ENCODE measurements around the gene CSNK1E. TPM values are rescaled to one million over a fixed set of nuclear protein-coding genes. Genes with fewer than 3 reads are reported as not detected.

CSNK1E gene
- total RNA-seq, 1 donor from 2014 or later: 208 TPM

- no peaks in the 10 kb centered on the region for H3K27me3 ChIP-seq (ENCODE audit: control insufficient read depth, insufficient read depth, low read length)
- H3K36me3 ChIP-seq (ENCODE audit: control insufficient read depth, insufficient read depth, low read length): peaks cover 2% of the 10 kb centered on the region
- peak; percentile 47 for TF ChIP-seq CTCF (IDR thresholded peaks at IDR 0.05; ENCODE audit: insufficient read depth, low read length, poor library complexity, severe bottlenecking)
- no peak overlapping the region for H3K4me3 ChIP-seq (ENCODE audit: low read depth, low read length)
- no peak for DNase-seq (ENCODE audit: low read depth)
Observed at GRCh38 chr22:38262051-38262795, 55.0 kb downstream of the CSNK1E start.

- TF ChIP-seq CTCF (IDR thresholded peaks at IDR 0.05; ENCODE audit: insufficient read depth, low read length, poor library complexity, severe bottlenecking): no peak
- peaks cover 2% of the 10 kb centered on the region for H3K36me3 ChIP-seq (ENCODE audit: control insufficient read depth, insufficient read depth, low read length)
- no peak for DNase-seq (ENCODE audit: low read depth)
- H3K27me3 ChIP-seq (ENCODE audit: control insufficient read depth, insufficient read depth, low read length): no peaks in the 10 kb centered on the region
- H3K4me3 ChIP-seq (ENCODE audit: low read depth, low read length): no peak overlapping the region
Observed at GRCh38 chr22:38260761-38261681, 56.2 kb downstream of the CSNK1E start.

GRCh38 chr22:38259370-38259769 is 57.9 kb downstream of the CSNK1E start:
- no peak for TF ChIP-seq CTCF (IDR thresholded peaks at IDR 0.05; ENCODE audit: insufficient read depth, low read length, poor library complexity, severe bottlenecking)
- no peak overlapping the region for H3K4me3 ChIP-seq (ENCODE audit: low read depth, low read length)
- no peaks in the 10 kb centered on the region for H3K27me3 ChIP-seq (ENCODE audit: control insufficient read depth, insufficient read depth, low read length)
- no peaks in the 10 kb centered on the region for H3K36me3 ChIP-seq (ENCODE audit: control insufficient read depth, insufficient read depth, low read length)
- no peak for DNase-seq (ENCODE audit: low read depth)

GRCh38 chr22:38258895-38259294 is 58.3 kb downstream of the CSNK1E start:
- TF ChIP-seq CTCF (IDR thresholded peaks at IDR 0.05; ENCODE audit: insufficient read depth, low read length, poor library complexity, severe bottlenecking): no peak
- H3K4me3 ChIP-seq (ENCODE audit: low read depth, low read length): no peak overlapping the region
- H3K27me3 ChIP-seq (ENCODE audit: control insufficient read depth, insufficient read depth, low read length): no peaks in the 10 kb centered on the region
- no peaks in the 10 kb centered on the region for H3K36me3 ChIP-seq (ENCODE audit: control insufficient read depth, insufficient read depth, low read length)
- no peak for DNase-seq (ENCODE audit: low read depth)

GRCh38 chr22:38257650-38258250 is 59.5 kb downstream of the CSNK1E start:
- Histone ChIP-seq H3K36me3 (ENCODE audit: control insufficient read depth, insufficient read depth, low read length) (no peaks in the 10 kb centered on the region), H3K4me3 (ENCODE audit: low read depth, low read length) (no peak overlapping the region), H3K27me3 (ENCODE audit: control insufficient read depth, insufficient read depth, low read length) (no peaks in the 10 kb centered on the region)
- no peak for DNase-seq (ENCODE audit: low read depth)
- no peak for TF ChIP-seq CTCF (IDR thresholded peaks at IDR 0.05; ENCODE audit: insufficient read depth, low read length, poor library complexity, severe bottlenecking)

Measured in kidney epithelial cell (primary cell).